GM18907 (cell line): ENCODE data around the gene GRK7.
"Not testable (repeated sequence)": the region's sequence is repeated elsewhere in the genome, so short reads cannot be mapped to it uniquely, and the experiment has no call there.

Experiments used
- ATAC-seq: cut with Tn5 transposase; IDR thresholded peaks from one replicate; pipeline ENCODE4 v1.9.1; 2021; ENCODE audit warnings: mild to moderate bottlenecking, moderate library complexity; ENCODE audit not compliant: unreplicated experiment

Gene GRK7

DNA sequence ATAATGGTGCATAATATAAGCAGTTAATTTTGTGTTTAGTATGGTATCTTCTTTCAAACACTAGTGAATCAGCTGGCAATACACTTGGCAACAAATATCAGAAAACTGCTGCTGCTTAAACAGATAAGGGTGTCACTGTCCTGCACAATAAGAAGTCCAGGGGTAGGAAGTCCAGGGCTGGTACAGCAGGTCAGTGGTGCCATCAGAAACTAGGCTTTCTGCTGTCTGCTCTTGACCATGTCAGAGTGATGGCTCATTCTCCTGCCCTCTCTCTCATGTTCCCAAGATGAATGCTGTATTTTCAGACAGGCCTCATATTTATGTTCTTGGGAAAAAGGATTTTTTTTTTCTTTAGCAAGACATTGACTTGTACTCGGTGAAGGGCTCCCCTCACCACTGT lies 9.2 kb upstream of the GRK7 start:
- no peak for ATAC-seq

- ATAC-seq: not testable (repeated sequence)
These were observed 656 bp upstream of the GRK7 start for GRCh38 chr3:141762552-141762951.

DNA sequence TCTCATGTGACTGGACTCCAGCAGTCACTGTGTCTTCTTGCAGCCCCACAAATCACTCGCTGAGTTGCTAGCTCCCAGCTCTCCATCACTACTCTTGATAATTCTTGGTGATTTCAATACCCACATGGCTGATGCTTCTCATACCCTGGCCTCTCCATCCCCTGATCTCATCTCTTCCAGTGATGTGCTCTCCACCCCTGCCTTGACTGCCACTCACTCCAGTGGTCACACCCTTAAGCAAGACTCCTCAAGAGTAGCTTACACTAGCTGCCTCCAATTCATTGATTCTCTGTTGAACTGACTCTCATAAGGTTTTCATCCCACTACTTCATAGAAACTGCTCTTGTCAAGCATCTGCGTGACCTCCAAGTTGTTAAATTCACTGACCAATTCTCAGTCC lies 837 bp downstream of the GRK7 start:
- no peak for ATAC-seq

GRCh38 chr3:141764465-141764864 lies 1.3 kb downstream of the GRK7 start:
- ATAC-seq: no peak

- no peak for ATAC-seq
These were observed 1.8 kb downstream of the GRK7 start for GRCh38 chr3:141764986-141765385.

DNA sequence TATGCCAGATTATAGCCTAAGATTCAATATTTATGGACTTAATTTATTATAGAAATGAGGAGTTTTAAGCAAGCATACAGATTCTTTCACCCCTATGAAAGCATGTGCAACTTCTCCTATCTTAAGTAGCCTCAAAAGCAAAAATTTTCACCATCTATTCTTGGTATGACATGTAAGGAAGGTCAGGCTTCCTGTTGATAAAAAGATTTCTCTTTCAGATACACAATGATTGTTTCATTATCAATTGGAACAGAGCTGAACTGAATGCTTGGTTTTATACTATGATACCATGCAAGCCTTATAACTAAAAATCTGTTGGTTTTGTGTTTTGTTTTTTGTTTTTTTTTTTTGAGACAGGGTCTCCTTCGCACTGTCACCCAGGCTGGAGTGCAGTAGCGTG lies 3.9 kb downstream of the GRK7 start:
- ATAC-seq: no peak

GRCh38 chr3:141769221-141769894 lies 6.2 kb downstream of the GRK7 start:
- no peak for ATAC-seq

DNA sequence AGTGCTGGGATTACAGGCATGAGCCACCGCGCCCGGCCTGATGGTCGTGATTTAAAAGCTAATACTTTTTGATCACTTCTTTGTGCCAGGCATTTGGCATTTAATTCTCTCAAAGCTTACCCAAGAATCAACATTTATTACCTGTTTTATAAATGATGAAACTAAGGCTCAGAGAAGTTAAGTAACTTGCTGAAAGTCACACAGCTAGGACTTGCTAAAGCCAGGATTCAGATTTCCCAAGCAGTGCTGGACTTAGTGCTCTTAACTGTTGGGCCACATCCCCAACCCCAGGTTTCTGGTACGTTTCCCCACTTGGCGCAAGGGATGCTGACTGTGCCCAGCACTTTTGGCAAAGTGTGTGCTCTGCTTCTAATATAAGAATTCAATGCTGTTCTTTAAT lies 10.5 kb downstream of the GRK7 start:
- no peak for ATAC-seq

- no peak for ATAC-seq
These were observed 13.2 kb downstream of the GRK7 start for GRCh38 chr3:141776376-141776775.

- no peak for ATAC-seq
These were observed 13.7 kb downstream of the GRK7 start for GRCh38 chr3:141776885-141777284.

- no peak for ATAC-seq
These were observed 15.0 kb downstream of the GRK7 start for GRCh38 chr3:141777957-141778813.

- no peak for ATAC-seq
These were observed 16.5 kb downstream of the GRK7 start for GRCh38 chr3:141779667-141780066.

DNA sequence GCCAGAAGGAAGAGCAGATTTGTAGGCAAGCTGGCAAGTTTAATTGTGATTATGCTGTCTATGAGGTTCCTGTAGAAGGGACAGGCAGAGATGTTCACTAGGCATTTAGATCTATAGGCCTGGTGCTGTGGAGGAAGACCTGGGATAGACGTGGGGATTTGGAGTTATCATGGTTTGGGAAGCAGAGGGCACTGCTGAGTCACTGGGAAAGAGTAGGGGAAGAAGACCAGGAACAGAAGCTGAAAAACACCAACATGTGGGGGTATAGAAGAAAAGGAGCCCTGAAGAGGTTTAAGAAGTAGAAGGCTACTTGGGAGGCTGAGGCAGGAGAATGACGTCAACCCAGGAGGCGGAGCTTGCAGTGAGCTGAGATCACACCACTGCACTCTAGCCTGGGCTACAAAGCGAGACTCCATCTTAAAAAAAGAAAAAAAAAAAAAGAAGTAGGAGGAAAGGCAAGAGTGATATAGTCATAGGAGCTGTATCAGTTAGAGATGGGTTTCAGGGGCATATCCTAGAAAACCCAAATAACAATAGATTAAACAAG lies 19.3 kb downstream of the GRK7 start:
- ATAC-seq: no peak

- ATAC-seq: no peak
These were observed 20.4 kb downstream of the GRK7 start for GRCh38 chr3:141783632-141784031.

- ATAC-seq: no peak
These were observed 20.9 kb downstream of the GRK7 start for GRCh38 chr3:141784096-141784495.

GRCh38 chr3:141784531-141784930 lies 21.3 kb downstream of the GRK7 start:
- ATAC-seq: no peak

GRCh38 chr3:141788149-141788548 lies 24.9 kb downstream of the GRK7 start:
- ATAC-seq: no peak

- not testable (repeated sequence) for ATAC-seq
These were observed 25.5 kb downstream of the GRK7 start for GRCh38 chr3:141788750-141789149.

DNA sequence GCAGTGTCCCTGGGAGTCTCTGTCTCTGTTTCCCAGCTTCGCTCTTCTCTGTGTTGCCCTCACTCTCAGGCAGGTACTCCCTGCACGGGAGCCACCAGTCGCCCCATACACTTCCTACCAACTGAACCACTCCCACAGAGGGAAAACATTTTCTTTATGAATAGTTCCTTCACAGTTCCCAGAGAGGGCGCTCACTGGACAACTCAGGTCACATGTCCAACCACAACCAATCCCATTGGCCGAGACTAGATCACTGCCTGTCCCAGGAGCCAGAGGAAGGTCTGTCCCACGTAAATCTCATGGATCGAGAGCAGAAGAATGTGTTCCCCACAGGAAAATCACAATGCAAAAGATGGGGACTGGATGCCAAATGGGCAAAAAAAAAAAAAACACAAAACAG lies 26.1 kb downstream of the GRK7 start:
- ATAC-seq: no peak

- ATAC-seq: no peak
These were observed 27.0 kb downstream of the GRK7 start for GRCh38 chr3:141790171-141790570.

DNA sequence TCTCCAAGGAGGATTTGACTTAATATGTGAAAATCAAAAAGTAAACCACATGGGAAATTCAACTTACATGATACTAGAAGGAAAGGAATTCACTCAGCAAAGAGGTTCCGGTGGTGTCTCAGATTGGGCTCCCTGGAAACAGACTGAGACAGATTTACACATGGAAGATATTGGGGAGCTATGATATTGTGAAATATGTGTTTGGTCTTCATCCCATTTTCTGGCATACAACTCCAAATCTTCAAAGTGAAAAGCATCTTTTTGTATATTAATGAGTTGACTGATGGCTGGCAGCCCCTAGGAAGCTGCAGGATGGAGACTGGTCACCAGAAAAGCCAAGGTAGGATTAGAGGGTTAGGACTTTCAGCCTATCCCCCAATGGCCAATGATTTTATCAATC lies 29.3 kb downstream of the GRK7 start:
- no peak for ATAC-seq
